Measurements from ENCODE around the gene CLDN4.
"Not testable (repeated sequence)": the region's sequence is repeated elsewhere in the genome, so short reads cannot be mapped to it uniquely, and the experiment has no call there.

CLDN4 gene

GRCh38 chr7:73839743-73840714 is 9.2 kb downstream of the CLDN4 start:
- no peak for TF ChIP-seq CTCF (conservative IDR thresholded peaks at IDR 0.05; ENCODE audit: low read depth, low read length)
- DNase-seq (ENCODE audit: low read depth), result no peak
- H3K4me3 ChIP-seq (ENCODE audit: low read depth, low read length), result no peak overlapping the region

- DNase-seq (ENCODE audit: low read depth), result no peak
- TF ChIP-seq CTCF (conservative IDR thresholded peaks at IDR 0.05; ENCODE audit: low read depth, low read length), result no peak
- H3K4me3 ChIP-seq (ENCODE audit: low read depth, low read length), result no peak overlapping the region
Measured at GRCh38 chr7:73840715-73841379, 10.1 kb downstream of the CLDN4 start.

- DNase-seq (ENCODE audit: low read depth), result no peak
- H3K4me3 ChIP-seq (ENCODE audit: low read depth, low read length), result peak overlapping the region; percentile 79
- no peak for TF ChIP-seq CTCF (conservative IDR thresholded peaks at IDR 0.05; ENCODE audit: low read depth, low read length)
Measured at GRCh38 chr7:73841689-73842066, 10.9 kb downstream of the CLDN4 start.

- peak; percentile 94 for DNase-seq (ENCODE audit: low read depth)
- peak within 1 kb of the TSS; percentile 79 for H3K4me3 ChIP-seq (ENCODE audit: low read depth, low read length)
- TF ChIP-seq CTCF (conservative IDR thresholded peaks at IDR 0.05; ENCODE audit: low read depth, low read length), result no peak
Measured at GRCh38 chr7:73842067-73842976, 11.5 kb downstream of the CLDN4 start, which contains the start of gene METTL27. Gene METTL27, minus strand, starts transcription at chr7:73842516. Its CDS starts 376 bp downstream, at chr7:73842140.

- DNase-seq (ENCODE audit: low read depth), result no peak
- H3K4me3 ChIP-seq (ENCODE audit: low read depth, low read length), result no peak overlapping the region
- no peak for TF ChIP-seq CTCF (conservative IDR thresholded peaks at IDR 0.05; ENCODE audit: low read depth, low read length)
Measured at GRCh38 chr7:73844131-73844547, 13.3 kb downstream of the CLDN4 start.

- peak; percentile 43 for DNase-seq (ENCODE audit: low read depth)
- TF ChIP-seq CTCF (conservative IDR thresholded peaks at IDR 0.05; ENCODE audit: low read depth, low read length), result no peak
- H3K4me3 ChIP-seq (ENCODE audit: low read depth, low read length), result no peak overlapping the region
Measured at GRCh38 chr7:73844848-73845460, 14.2 kb downstream of the CLDN4 start.

GRCh38 chr7:73845701-73846195 is 15.0 kb downstream of the CLDN4 start:
- not testable (repeated sequence) for DNase-seq (ENCODE audit: low read depth); H3K4me3 ChIP-seq (ENCODE audit: low read depth, low read length)
